IMR-90 (cell line): ENCODE data around the gene CRYBG3. TPM values are rescaled to one million over a fixed set of nuclear protein-coding genes. Genes with fewer than 3 reads are reported as not detected.

Experiments
- ATAC-seq: fragments of 200-7000 bp; cut with Tn5 transposase; 2 replicates; pipeline ENCODE4 v1.9.1; 2020; ENCODE audit warnings: low read depth, mild to moderate bottlenecking, moderate library complexity
- BruUV-seq: library from RNA; stranded (reverse); fragments of 400-500 nt; replicated peaks from 2 replicates; lab custom pipeline; 2021; lab: Mats Ljungman, UMichigan
- CTCF ChIA-PET: fragments of 300-600 bp; formaldehyde crosslinking; extraction: SDS; loops from one replicate; lab custom pipeline; 2021; ENCODE audit warnings: antibody characterized with exemption; lab: Yijun Ruan, JAX
- POLR2A ChIA-PET: fragments of 300-600 bp; sonication (Branson Sonifier 250); formaldehyde crosslinking; loops from one replicate; lab custom pipeline; 2022; ENCODE audit warnings: antibody characterized with exemption; ENCODE audit not compliant: unreplicated experiment; lab: Charles Lee
- DNase-seq: peaks from one replicate; pipeline ENCODE4 v3.0.0; 2013
- H2AFZ ChIP-seq: replicated peaks from 2 replicates; pipeline ENCODE3; 2013; ENCODE audit warnings: low read length, mild to moderate bottlenecking; ENCODE audit not compliant: poor library complexity
- H2AK5ac ChIP-seq: 2 replicates; pipeline ENCODE4 v1.6.1; 2013; ENCODE audit warnings: low read depth, low read length, inconsistent platforms
- H2AK9ac ChIP-seq: replicated peaks from 2 replicates; pipeline ENCODE3; 2013; ENCODE audit warnings: mild to moderate bottlenecking, low read depth, low read length, moderate library complexity; ENCODE audit not compliant: poor library complexity
- H2BK120ac ChIP-seq: 2 replicates; pipeline ENCODE4 v1.6.1; 2013; ENCODE audit warnings: low read depth, low read length, inconsistent platforms
- H2BK15ac ChIP-seq: 3 replicates; pipeline ENCODE4 v1.6.1; 2013; ENCODE audit warnings: low read depth, low read length, inconsistent platforms
- H2BK20ac ChIP-seq: 2 replicates; pipeline ENCODE4 v1.6.1; 2013; ENCODE audit warnings: low read depth, mild to moderate bottlenecking, inconsistent platforms, low read length, moderate library complexity
- H2BK5ac ChIP-seq: 2 replicates; pipeline ENCODE4 v1.6.1; 2013; ENCODE audit warnings: mild to moderate bottlenecking, low read depth, low read length, inconsistent platforms; ENCODE audit not compliant: poor library complexity, severe bottlenecking
- H3K14ac ChIP-seq: replicated peaks from 2 replicates; pipeline ENCODE4 v1.6.1; 2013; ENCODE audit warnings: low read depth, low read length, inconsistent platforms
- H3K18ac ChIP-seq: 2 replicates; pipeline ENCODE4 v1.6.1; 2013; ENCODE audit warnings: low read depth, low read length, control low read depth
- H3K23ac ChIP-seq: 2 replicates; pipeline ENCODE4 v1.6.1; 2013; ENCODE audit warnings: low read depth, low read length, inconsistent platforms
- H3K27ac ChIP-seq: 2 replicates; pipeline ENCODE4 v1.5.1; 2013; ENCODE audit warnings: mild to moderate bottlenecking, control low read depth, low read length; ENCODE audit not compliant: insufficient read depth
- H3K27me3 ChIP-seq: 2 replicates; pipeline ENCODE4 v1.6.1; 2013; ENCODE audit warnings: low read length; ENCODE audit not compliant: control insufficient read depth, insufficient read depth
- H3K36me3 ChIP-seq: 2 replicates; pipeline ENCODE4 v1.6.1; 2013; ENCODE audit warnings: low read length, mixed read lengths; ENCODE audit not compliant: control insufficient read depth, insufficient read depth
- H3K4ac ChIP-seq: 2 replicates; pipeline ENCODE4 v1.6.1; 2013; ENCODE audit warnings: low read depth, low read length, inconsistent platforms
- H3K4me1 ChIP-seq: 2 replicates; pipeline ENCODE4 v1.6.1; 2013; ENCODE audit warnings: low read length, mixed read lengths; ENCODE audit not compliant: control insufficient read depth, insufficient read depth
- H3K4me2 ChIP-seq: 2 replicates; pipeline ENCODE4 v1.6.1; 2013; ENCODE audit warnings: low read depth, mild to moderate bottlenecking, control low read depth, low read length, moderate library complexity
- H3K4me3 ChIP-seq: 2 replicates; pipeline ENCODE4 v1.5.1; 2013; ENCODE audit warnings: low read depth, mild to moderate bottlenecking, control low read depth, low read length, moderate library complexity; ENCODE audit not compliant: insufficient read depth
- H3K56ac ChIP-seq: 2 replicates; pipeline ENCODE4 v1.6.1; 2013; ENCODE audit warnings: low read length, inconsistent platforms; ENCODE audit not compliant: insufficient read depth; ENCODE audit errors: extremely low read depth
- H3K79me1 ChIP-seq, 2 experiments: 2 replicates each; pipeline ENCODE4 v1.6.1; 2013; ENCODE audit warnings: low read length in 2 of 2, inconsistent platforms in 1 of 2, low read depth in 1 of 2
- H3K9ac ChIP-seq: 2 replicates; pipeline ENCODE4 v1.6.1; 2013; ENCODE audit warnings: low read depth, low read length, control low read depth
- H3K9me1 ChIP-seq: 2 replicates; pipeline ENCODE4 v1.6.1; 2013; ENCODE audit warnings: low read length, inconsistent platforms; ENCODE audit not compliant: insufficient read depth
- H3K9me3 ChIP-seq: 2 replicates; pipeline ENCODE4 v1.6.1; 2013; ENCODE audit warnings: low read length; ENCODE audit not compliant: control insufficient read depth, insufficient read depth
- H4K20me1 ChIP-seq: 2 replicates; pipeline ENCODE4 v1.6.1; 2013; ENCODE audit warnings: low read length, inconsistent platforms; ENCODE audit not compliant: insufficient read depth
- H4K5ac ChIP-seq: 2 replicates; pipeline ENCODE4 v1.6.1; 2013; ENCODE audit warnings: mild to moderate bottlenecking, low read depth, low read length, control low read depth
- H4K8ac ChIP-seq, 2 experiments: 2 replicates each; pipeline ENCODE4 v1.6.1; 2013; ENCODE audit warnings: low read depth in 2 of 2, low read length in 2 of 2, control low read depth in 1 of 2, inconsistent platforms in 1 of 2
- H4K91ac ChIP-seq: 2 replicates; pipeline ENCODE4 v1.6.1; 2013; ENCODE audit warnings: low read depth, low read length, inconsistent platforms; ENCODE audit not compliant: insufficient read depth
- BHLHE40 ChIP-seq: fragments of 150-350 bp; IDR thresholded peaks from 2 replicates; pipeline ENCODE4 v1.6.1; 2016; ENCODE audit warnings: mild to moderate bottlenecking, low read depth, low read length
- CEBPB ChIP-seq: IDR thresholded peaks from 2 replicates; pipeline ENCODE4 v1.6.1; 2012; ENCODE audit warnings: low read depth, low read length, improper control_type of control experiment
- CHD1 ChIP-seq: IDR thresholded peaks from 2 replicates; pipeline ENCODE4 v1.6.1; 2012; ENCODE audit warnings: low read depth, low read length, improper control_type of control experiment
- CTCF ChIP-seq: conservative IDR thresholded peaks from 2 replicates; pipeline ENCODE4 v1.5.1; 2012; ENCODE audit warnings: mild to moderate bottlenecking, low read depth, low read length, improper control_type of control experiment
- FOS ChIP-seq: fragments of 150-350 bp; IDR thresholded peaks from 2 replicates; pipeline ENCODE4 v1.6.1; 2016; ENCODE audit warnings: low read depth, low read length
- MAFK ChIP-seq: IDR thresholded peaks from 2 replicates; pipeline ENCODE4 v1.6.1; 2012; ENCODE audit warnings: low read depth, low read length, improper control_type of control experiment
- MAZ ChIP-seq: IDR thresholded peaks from 2 replicates; pipeline ENCODE4 v1.6.1; 2012; ENCODE audit warnings: low read depth, mild to moderate bottlenecking, low read length, improper control_type of control experiment, moderate library complexity, borderline replicate concordance
- MXI1 ChIP-seq: IDR thresholded peaks from 2 replicates; pipeline ENCODE4 v1.6.1; 2012; ENCODE audit warnings: low read depth, mild to moderate bottlenecking, low read length, moderate library complexity, borderline replicate concordance
- NFE2L2 ChIP-seq: fragments of 150-350 bp; IDR thresholded peaks from 2 replicates; pipeline ENCODE4 v1.6.1; 2016; ENCODE audit warnings: low read depth, mild to moderate bottlenecking, low read length
- POLR2A ChIP-seq: IDR thresholded peaks from 2 replicates; pipeline ENCODE4 v1.6.1; 2012; ENCODE audit warnings: mild to moderate bottlenecking, low read depth, low read length
- RAD21 ChIP-seq: IDR thresholded peaks from 2 replicates; pipeline ENCODE4 v1.6.1; 2012; ENCODE audit warnings: low read length, improper control_type of control experiment
- RCOR1 ChIP-seq: IDR thresholded peaks from 2 replicates; pipeline ENCODE4 v1.6.1; 2012; ENCODE audit warnings: mild to moderate bottlenecking, low read length, improper control_type of control experiment; ENCODE audit not compliant: insufficient replicate concordance
- RFX5 ChIP-seq: IDR thresholded peaks from 2 replicates; pipeline ENCODE4 v1.8.0; 2012; ENCODE audit warnings: low read depth, mild to moderate bottlenecking, low read length, moderate library complexity
- SMC3 ChIP-seq: fragments of 150-350 bp; IDR thresholded peaks from 2 replicates; pipeline ENCODE4 v1.6.1; 2016; ENCODE audit warnings: low read depth, mild to moderate bottlenecking, antibody characterized with exemption, low read length, moderate library complexity
- WGBS, 2 experiments: methylation state at CpG; one replicate each; pipeline versions ENCODE4 v1.1.5 to v1.1.7; 2013; ENCODE audit warnings: missing lambda C conversion rate in 2 of 2; ENCODE audit not compliant: insufficient read length in 1 of 2; ENCODE audit errors: extremely low coverage in 2 of 2; 5-methylcytosine and 5-hydroxymethylcytosine counted together
- dilution Hi-C: fragments of 300-500 bp; cut with HindIII; formaldehyde crosslinking; loops from one replicate; pipeline ENCODE4 v1.14.3; 2018; ENCODE audit warnings: low sequenced_read_pairs; ENCODE audit not compliant: unreplicated experiment
- in situ Hi-C: fragments of 300-500 bp; cut with MboI; formaldehyde crosslinking; loops from 3 replicates; pipeline ENCODE4 v1.14.3; 2019; ENCODE audit warnings: low sequenced_read_pairs, inconsistent platforms, mixed read lengths
- intact Hi-C: fragments of 100-400 bp; cut with micrococcal nuclease; formaldehyde crosslinking; loops from 2 replicates; pipeline ENCODE4 v1.10.0; 2022
- polyA plus RNA-seq, 3 experiments: library from polyadenylated mRNA; depleted of rRNA; stranded (reverse); fragments of >200 nt; gene quantifications; 2 replicates each; pipeline ENCODE4 v1.2.3, GENCODE V29; 2012; ENCODE audit warnings: low replicate concordance in 1 of 3
- total RNA-seq: library from RNA; depleted of rRNA; stranded (reverse); fragments of >200 nt; gene quantifications from 2 replicates; pipeline ENCODE4 v1.2.3, GENCODE V29; 2012
- TF ChIP-seq, protein P1 (sequence below): fragments of 150-350 bp; IDR thresholded peaks from 2 replicates; pipeline ENCODE4 v1.6.1; 2017; ENCODE audit warnings: mild to moderate bottlenecking, antibody characterized with exemption, low read length, low read depth
- TF ChIP-seq, protein P2 (sequence below): fragments of 150-350 bp; IDR thresholded peaks from 2 replicates; pipeline ENCODE4 v1.6.1; 2016; ENCODE audit warnings: low read depth, mild to moderate bottlenecking, low read length, moderate library complexity, borderline replicate concordance

The CRYBG3 gene
- total and polyA plus RNA-seq, 2 of the 4 experiments (the other 2 are of a cell fraction): 4.9 to 26.2 TPM

- H3K4me3 ChIP-seq: no peak overlapping the region
- no peak overlapping the region for H2AFZ ChIP-seq
- dilution Hi-C loops: no loop called here
- no peak overlapping the region for H3K9ac ChIP-seq
- H3K18ac ChIP-seq: no peak overlapping the region
- TF ChIP-seq, protein P1, sequence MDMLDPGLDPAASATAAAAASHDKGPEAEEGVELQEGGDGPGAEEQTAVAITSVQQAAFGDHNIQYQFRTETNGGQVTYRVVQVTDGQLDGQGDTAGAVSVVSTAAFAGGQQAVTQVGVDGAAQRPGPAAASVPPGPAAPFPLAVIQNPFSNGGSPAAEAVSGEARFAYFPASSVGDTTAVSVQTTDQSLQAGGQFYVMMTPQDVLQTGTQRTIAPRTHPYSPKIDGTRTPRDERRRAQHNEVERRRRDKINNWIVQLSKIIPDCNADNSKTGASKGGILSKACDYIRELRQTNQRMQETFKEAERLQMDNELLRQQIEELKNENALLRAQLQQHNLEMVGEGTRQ: no peak
- no peak for TF ChIP-seq RAD21
- TF ChIP-seq BHLHE40: no peak
- TF ChIP-seq MAFK: no peak
- no peak for TF ChIP-seq NFE2L2
- no peak for TF ChIP-seq MXI1
- no peak for TF ChIP-seq CTCF
- TF ChIP-seq RCOR1: no peak
- no peak for TF ChIP-seq MAZ
- no peak for TF ChIP-seq SMC3
- TF ChIP-seq POLR2A: no peak
- TF ChIP-seq FOS: no peak
- TF ChIP-seq CEBPB: no peak
- TF ChIP-seq, protein P2, sequence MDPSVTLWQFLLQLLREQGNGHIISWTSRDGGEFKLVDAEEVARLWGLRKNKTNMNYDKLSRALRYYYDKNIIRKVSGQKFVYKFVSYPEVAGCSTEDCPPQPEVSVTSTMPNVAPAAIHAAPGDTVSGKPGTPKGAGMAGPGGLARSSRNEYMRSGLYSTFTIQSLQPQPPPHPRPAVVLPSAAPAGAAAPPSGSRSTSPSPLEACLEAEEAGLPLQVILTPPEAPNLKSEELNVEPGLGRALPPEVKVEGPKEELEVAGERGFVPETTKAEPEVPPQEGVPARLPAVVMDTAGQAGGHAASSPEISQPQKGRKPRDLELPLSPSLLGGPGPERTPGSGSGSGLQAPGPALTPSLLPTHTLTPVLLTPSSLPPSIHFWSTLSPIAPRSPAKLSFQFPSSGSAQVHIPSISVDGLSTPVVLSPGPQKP: no peak
- TF ChIP-seq RFX5: no peak
- no peak for TF ChIP-seq CHD1
- intact Hi-C loops: no loop called here
- no peak overlapping the region for H4K8ac ChIP-seq
- in situ Hi-C loops: no loop called here
- DNase-seq (peak; percentile 49), ATAC-seq (peak; percentile 37; the same call in 1 of the 2 replicates)
- H3K4me1 ChIP-seq: no peaks in the 10 kb centered on the region
- H3K27me3 ChIP-seq: no peaks in the 10 kb centered on the region
- BruUV-seq: no TSS peak
- no peak overlapping the region for H4K5ac ChIP-seq
- no peaks in the 10 kb centered on the region for H3K9me3 ChIP-seq
- peaks cover 17% of the 10 kb centered on the region for H3K36me3 ChIP-seq
- ChIA-PET CTCF (no interaction called here), POLR2A (no interaction called here)
- no peak overlapping the region for H4K91ac ChIP-seq
- no CpG with 5 or more reads among the region's 1 CpG for WGBS, 2 experiments
- H2BK20ac ChIP-seq: no peak overlapping the region
- no peaks in the 10 kb centered on the region for H3K79me1 ChIP-seq
- H2BK15ac ChIP-seq: no peak overlapping the region
- H3K14ac ChIP-seq: no peak overlapping the region
- no peak overlapping the region for H3K27ac ChIP-seq
- no peak overlapping the region for H3K23ac ChIP-seq
- H2AK9ac ChIP-seq: no peak overlapping the region
- no peak overlapping the region for H2BK120ac ChIP-seq
- no peak overlapping the region for H2AK5ac ChIP-seq
- H3K56ac ChIP-seq: no peak overlapping the region
- no peak overlapping the region for H2BK5ac ChIP-seq
- H4K20me1 ChIP-seq: no peaks in the 10 kb centered on the region
- peaks cover 3% of the 10 kb centered on the region for H3K9me1 ChIP-seq
- no peak overlapping the region for H3K4me2 ChIP-seq
- no peak overlapping the region for H3K4ac ChIP-seq
These were observed 116.6 kb downstream of the CRYBG3 start for GRCh38 chr3:97938444-97938843.
